ENCODE measurements around the gene PRXL2C.
"Not testable (repeated sequence)": the region's sequence is repeated elsewhere in the genome, so short reads cannot be mapped to it uniquely, and the experiment has no call there.

The PRXL2C gene

DNA sequence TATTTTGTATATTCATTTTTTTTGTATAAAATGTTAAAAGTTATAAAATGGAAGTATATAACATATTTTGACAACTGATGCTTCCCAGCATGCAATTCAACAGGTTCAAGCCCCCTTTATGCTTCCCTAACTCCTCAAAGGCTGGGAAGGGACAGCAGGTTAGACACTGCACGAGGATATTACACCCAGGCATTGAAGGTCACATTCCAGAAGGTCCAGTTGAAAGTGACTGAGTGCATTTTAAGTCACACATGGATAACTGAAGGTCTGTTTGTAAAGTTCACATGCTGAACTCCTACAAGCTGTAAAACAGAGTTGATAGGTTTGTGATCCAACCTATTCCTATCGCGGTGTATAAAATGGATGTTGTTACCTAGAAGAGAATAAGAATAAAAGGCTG lies 13.6 kb downstream of the PRXL2C start:
- TF ChIP-seq, protein P1, sequence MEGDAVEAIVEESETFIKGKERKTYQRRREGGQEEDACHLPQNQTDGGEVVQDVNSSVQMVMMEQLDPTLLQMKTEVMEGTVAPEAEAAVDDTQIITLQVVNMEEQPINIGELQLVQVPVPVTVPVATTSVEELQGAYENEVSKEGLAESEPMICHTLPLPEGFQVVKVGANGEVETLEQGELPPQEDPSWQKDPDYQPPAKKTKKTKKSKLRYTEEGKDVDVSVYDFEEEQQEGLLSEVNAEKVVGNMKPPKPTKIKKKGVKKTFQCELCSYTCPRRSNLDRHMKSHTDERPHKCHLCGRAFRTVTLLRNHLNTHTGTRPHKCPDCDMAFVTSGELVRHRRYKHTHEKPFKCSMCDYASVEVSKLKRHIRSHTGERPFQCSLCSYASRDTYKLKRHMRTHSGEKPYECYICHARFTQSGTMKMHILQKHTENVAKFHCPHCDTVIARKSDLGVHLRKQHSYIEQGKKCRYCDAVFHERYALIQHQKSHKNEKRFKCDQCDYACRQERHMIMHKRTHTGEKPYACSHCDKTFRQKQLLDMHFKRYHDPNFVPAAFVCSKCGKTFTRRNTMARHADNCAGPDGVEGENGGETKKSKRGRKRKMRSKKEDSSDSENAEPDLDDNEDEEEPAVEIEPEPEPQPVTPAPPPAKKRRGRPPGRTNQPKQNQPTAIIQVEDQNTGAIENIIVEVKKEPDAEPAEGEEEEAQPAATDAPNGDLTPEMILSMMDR (IDR thresholded peaks at IDR 0.05): no peak
- no peak for TF ChIP-seq ZFX (IDR thresholded peaks at IDR 0.05; ENCODE audit: borderline replicate concordance)
- no peak overlapping the region for H3K27ac ChIP-seq

DNA sequence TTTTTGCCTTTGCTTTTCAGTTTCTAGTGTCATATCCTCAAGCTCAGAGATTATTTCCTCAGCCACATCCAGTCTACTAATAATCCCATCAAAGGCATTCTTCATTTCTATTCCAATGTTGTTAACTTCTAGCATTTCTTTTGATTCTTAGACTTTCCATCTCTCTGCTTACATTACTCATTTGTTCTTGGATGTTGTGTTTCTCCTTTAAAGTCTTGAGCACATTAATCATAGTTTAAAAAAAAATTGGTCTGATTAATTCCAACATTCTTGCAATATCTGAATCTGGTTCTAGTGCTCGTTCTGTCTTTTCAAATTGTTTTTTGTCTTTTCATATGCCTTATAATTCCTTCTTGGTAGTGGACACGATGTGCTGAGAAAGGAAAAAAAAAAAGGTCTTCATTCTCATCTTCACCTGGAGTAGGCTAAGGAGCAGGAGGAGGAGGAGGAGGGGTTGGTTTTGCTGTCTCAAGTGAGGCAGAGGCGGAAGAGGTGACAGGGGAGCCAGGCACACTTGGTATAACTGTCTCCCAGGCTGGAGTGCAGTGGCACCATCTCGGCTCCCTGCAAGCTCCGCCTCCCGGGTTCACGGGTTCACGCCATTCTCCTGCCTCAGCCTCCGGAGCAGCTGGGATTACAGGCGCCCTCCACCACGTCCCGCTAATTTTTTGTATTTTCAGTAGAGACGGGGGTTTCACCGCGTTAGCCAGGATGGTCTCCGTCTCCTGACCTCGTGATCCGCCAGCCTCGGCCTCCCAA lies 16.3 kb downstream of the PRXL2C start:
- no peak overlapping the region for H3K27ac ChIP-seq
- no peak for TF ChIP-seq ZFX (IDR thresholded peaks at IDR 0.05; ENCODE audit: borderline replicate concordance)
- TF ChIP-seq, protein P1 (IDR thresholded peaks at IDR 0.05): no peak

DNA sequence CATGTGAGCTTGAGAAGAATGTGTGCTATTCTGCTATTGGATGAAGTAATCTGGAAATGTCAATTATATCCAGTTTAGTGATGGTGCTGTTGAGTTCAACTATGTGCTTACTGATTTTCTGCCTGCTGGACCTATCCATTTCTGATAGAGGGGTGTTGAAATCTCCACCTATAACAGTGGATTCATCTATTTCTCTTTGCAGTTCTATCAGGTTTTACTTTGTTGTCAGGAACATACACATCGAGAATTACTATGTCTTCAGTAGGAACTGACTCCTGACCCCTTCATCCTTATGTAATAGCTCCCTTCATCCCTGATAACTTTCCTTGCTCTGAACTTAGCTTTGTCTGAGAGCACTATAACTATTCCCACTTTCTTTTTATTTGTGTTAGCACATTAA lies 18.7 kb downstream of the PRXL2C start:
- H3K27ac ChIP-seq: no peak overlapping the region

DNA sequence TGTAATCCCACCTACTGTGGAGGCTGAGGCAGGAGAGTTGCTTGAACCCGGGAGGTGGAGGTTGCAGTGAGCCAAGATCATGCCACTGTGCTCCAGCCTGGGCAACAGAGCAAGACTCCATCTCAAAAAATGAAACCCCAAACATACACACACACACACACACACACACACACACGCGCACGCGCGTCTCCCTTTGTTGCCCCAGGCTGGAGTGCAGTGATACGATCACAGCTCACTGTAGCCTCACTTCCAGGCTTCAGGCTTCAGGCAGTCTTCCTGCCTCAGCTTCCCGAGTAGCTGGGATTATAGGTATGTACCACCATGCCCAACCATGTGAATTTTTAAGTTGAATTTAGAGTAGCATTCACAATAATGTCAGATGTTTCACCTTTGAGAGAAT lies 21.5 kb downstream of the PRXL2C start:
- not testable (repeated sequence) for H3K27ac ChIP-seq

More for the DNA sequence above, 18.7 kb downstream of the PRXL2C start:
- no peak for TF ChIP-seq ZFX (IDR thresholded peaks at IDR 0.05; ENCODE audit: borderline replicate concordance)
- TF ChIP-seq, protein P1 (IDR thresholded peaks at IDR 0.05): no peak

DNA sequence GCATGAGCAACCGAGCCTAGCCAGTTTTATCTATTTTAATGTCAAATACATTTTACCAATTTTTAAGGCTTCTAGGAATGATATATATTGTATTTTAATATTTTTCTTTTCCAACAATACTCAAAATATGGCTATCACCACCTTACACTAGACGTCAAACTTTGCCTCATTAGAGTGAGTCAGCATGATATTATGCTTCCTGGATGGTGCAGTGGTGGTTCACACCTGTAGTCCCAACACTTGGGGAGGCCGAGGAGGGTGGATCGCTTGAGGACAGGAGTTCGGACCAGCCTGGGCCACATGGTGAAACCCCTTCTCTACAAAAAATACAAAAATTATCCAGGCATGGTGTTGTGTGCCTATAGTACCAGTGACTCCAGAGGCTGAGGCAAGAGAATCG lies 28.2 kb downstream of the PRXL2C start:
- TF ChIP-seq ZFX (IDR thresholded peaks at IDR 0.05; ENCODE audit: borderline replicate concordance): no peak
- TF ChIP-seq, protein P1 (IDR thresholded peaks at IDR 0.05): no peak
- no peak overlapping the region for H3K27ac ChIP-seq

DNA sequence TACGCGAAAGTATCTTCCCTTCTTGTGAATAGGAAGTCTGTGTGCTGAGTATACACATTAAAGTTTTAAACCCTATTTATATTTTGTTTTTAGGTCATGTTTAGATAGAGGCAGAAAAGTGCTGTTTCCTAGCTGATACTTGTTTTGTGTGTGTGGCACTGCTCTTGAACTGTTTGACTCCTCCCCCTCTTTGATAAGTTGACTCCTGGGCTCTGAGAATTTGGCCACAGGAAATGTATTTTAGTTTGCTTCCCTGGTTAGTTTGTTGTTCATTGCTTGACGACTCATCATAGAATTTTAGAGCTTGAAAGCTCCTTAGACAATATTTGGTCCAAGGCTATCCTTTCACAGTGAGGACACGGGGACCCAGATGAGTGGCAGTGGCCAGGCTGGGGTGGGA lies 33.5 kb downstream of the PRXL2C start:
- no peak for TF ChIP-seq ZFX (IDR thresholded peaks at IDR 0.05; ENCODE audit: borderline replicate concordance)
- TF ChIP-seq, protein P1 (IDR thresholded peaks at IDR 0.05): no peak
- H3K27ac ChIP-seq: no peak overlapping the region

DNA sequence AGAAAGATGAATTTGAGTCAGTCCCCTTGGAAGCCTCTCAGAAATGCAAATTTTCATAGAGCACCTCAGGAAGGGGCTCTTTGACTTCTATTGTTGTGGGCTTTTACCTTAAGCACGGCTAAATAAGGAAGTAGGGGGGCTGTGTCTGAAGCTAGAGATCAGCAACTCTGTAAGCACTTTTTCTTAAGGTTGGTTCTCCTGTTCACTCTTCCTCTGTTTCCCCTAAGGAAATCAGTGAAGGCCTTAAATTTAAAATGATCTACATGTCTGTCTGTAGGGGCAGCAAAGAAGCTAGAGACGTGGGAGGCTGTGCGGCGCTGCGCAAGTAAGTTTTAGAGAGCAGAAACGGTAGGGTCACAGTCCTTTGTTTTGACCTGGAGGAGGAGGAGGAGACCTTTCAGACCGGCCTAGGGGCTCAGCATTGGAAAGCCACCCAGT lies 34.3 kb downstream of the PRXL2C start:
- TF ChIP-seq, protein P1 (IDR thresholded peaks at IDR 0.05): no peak
- no peak for TF ChIP-seq ZFX (IDR thresholded peaks at IDR 0.05; ENCODE audit: borderline replicate concordance)
- no peak overlapping the region for H3K27ac ChIP-seq

DNA sequence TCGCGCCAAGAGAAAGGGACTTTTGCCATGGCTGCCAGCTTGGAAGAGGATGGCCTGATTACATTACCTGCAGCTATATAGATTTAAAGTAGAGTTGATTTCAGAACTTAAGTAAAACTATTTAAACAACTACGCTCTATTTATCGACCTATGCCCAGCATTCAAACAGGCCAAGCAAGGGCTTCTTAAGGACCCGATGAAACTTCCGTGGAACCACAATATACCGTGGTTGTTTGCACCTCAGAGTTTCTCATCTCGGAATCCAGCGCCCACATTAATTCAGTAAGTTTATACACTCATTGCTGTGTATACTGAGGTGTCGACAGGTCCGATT lies 35.0 kb downstream of the PRXL2C start:
- H3K27ac ChIP-seq: no peak overlapping the region
- TF ChIP-seq, protein P1 (IDR thresholded peaks at IDR 0.05): no peak
- TF ChIP-seq ZFX (IDR thresholded peaks at IDR 0.05; ENCODE audit: borderline replicate concordance): no peak

All from 22Rv1 (cell line).